Measurements from ENCODE around the gene RAX2.

RAX2 gene

GRCh38 chr19:3746371-3747056 is 25.5 kb downstream of the RAX2 start:
- DNase-seq (ENCODE audit: low read depth), result no peak
- no peak overlapping the region for H3K4me3 ChIP-seq (ENCODE audit: low read depth, low read length)
- TF ChIP-seq, protein P1, sequence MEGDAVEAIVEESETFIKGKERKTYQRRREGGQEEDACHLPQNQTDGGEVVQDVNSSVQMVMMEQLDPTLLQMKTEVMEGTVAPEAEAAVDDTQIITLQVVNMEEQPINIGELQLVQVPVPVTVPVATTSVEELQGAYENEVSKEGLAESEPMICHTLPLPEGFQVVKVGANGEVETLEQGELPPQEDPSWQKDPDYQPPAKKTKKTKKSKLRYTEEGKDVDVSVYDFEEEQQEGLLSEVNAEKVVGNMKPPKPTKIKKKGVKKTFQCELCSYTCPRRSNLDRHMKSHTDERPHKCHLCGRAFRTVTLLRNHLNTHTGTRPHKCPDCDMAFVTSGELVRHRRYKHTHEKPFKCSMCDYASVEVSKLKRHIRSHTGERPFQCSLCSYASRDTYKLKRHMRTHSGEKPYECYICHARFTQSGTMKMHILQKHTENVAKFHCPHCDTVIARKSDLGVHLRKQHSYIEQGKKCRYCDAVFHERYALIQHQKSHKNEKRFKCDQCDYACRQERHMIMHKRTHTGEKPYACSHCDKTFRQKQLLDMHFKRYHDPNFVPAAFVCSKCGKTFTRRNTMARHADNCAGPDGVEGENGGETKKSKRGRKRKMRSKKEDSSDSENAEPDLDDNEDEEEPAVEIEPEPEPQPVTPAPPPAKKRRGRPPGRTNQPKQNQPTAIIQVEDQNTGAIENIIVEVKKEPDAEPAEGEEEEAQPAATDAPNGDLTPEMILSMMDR (IDR thresholded peaks at IDR 0.05; ENCODE audit: low read depth, low read length, missing control alignments), result no peak

GRCh38 chr19:3745363-3746045 is 26.5 kb downstream of the RAX2 start:
- H3K4me3 ChIP-seq (ENCODE audit: low read depth, low read length), result no peak overlapping the region
- DNase-seq (ENCODE audit: low read depth), result no peak
- TF ChIP-seq, protein P1 (IDR thresholded peaks at IDR 0.05; ENCODE audit: low read depth, low read length, missing control alignments), result no peak

DNA sequence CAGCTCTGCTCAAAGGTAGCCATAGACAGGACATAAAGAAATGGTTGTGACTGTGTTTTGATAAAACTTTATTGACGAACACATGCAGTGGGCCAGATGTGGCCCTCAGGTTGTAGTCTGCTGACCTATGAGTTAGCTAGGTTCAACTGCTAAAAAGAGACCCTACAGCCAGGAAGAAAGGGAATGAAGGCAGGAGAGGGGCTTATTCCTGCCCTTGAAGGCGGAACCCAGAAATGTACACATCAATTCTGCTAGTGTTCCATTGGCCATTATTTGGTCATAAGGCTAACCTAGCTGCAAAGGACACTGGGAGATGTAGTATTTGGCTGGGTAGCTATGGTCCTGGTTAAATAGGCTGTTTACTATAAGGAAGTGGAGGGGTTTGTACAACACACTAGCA is 28.5 kb downstream of the RAX2 start:
- TF ChIP-seq, protein P1 (IDR thresholded peaks at IDR 0.05; ENCODE audit: low read depth, low read length, missing control alignments), result no peak
- DNase-seq (ENCODE audit: low read depth), result no peak
- no peak overlapping the region for H3K4me3 ChIP-seq (ENCODE audit: low read depth, low read length)

DNA sequence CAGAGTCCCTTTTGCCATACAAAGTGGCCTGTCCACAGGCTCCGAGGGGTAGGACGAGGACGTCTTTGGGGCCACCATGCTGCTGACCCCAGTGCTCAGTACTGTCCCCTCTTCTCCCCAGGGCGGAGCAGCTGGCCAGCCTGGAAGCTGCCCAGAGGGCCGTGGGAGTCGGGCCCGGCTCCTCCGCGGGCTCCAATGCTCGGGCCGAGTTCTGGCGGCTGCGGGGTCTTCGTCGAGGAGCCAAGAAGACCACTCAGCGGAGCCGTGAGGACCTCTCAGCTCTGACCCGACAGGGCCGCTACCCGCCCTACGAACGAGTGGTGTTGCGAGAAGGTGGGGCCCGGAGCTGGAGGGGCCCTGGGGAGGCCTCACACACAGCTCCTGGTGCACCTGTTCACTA is 31.6 kb downstream of the RAX2 start:
- no peak overlapping the region for H3K4me3 ChIP-seq (ENCODE audit: low read depth, low read length)
- TF ChIP-seq, protein P1 (IDR thresholded peaks at IDR 0.05; ENCODE audit: low read depth, low read length, missing control alignments), result no peak
- no peak for DNase-seq (ENCODE audit: low read depth)

- TF ChIP-seq, protein P1 (IDR thresholded peaks at IDR 0.05; ENCODE audit: low read depth, low read length, missing control alignments), result no peak
- DNase-seq (ENCODE audit: low read depth), result no peak
- no peak overlapping the region for H3K4me3 ChIP-seq (ENCODE audit: low read depth, low read length)
Observed at GRCh38 chr19:3738477-3739220, 33.4 kb downstream of the RAX2 start.

DNA sequence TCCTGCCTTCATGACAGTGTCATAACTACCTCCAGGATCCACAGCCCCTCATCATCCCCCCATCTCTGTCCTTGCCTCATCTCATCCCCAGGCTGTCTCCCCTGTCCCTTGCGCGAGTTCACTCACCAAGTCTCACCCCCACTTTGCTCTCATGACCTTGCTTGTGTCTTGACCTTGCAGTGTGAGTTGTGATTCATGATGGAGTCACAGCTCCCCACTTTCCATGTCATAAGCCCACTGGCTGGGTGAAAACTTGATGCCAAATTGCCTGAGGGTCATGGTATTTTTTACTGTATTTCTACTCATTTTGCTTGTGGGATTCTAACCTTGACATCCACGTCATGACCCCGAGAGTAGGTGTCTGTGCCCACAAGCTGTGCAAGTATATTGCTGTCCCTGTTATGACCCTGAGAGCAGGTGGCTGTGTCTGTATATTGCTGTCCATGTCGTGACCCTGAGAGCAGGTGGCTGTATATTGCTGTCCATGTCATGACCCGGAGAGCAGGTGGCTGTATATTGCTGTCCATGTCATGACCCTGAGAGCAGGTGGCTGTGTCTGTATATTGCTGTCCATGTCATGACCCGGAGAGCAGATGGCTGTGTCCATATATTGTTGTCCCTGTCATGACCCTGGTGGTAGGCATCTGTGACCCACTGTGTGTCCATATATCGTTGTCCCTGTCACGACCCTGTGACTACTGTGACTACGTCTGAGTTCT is 34.4 kb downstream of the RAX2 start:
- no peak for DNase-seq (ENCODE audit: low read depth)
- TF ChIP-seq, protein P1 (IDR thresholded peaks at IDR 0.05; ENCODE audit: low read depth, low read length, missing control alignments), result no peak
- no peak overlapping the region for H3K4me3 ChIP-seq (ENCODE audit: low read depth, low read length)

All from GM12864 (cell line).